Left forelimb (tissue), 1 donor: Measurements from ENCODE around the gene STK17B.

Source experiments
- DNase-seq: peaks from one replicate; pipeline ENCODE4 v3.0.0-alpha.2; 2018; ENCODE audit warnings: low spot score

The STK17B gene

GRCh38 chr2:196183528-196184231 is 12.3 kb upstream of the STK17B start:
- no peak for DNase-seq

GRCh38 chr2:196183172-196183473 is 11.7 kb upstream of the STK17B start:
- no peak for DNase-seq

GRCh38 chr2:196182439-196183171 is 11.2 kb upstream of the STK17B start:
- no peak for DNase-seq

GRCh38 chr2:196181484-196181883 is 10.1 kb upstream of the STK17B start:
- DNase-seq: no peak

- no peak for DNase-seq
Observed at GRCh38 chr2:196177124-196177523, 5.7 kb upstream of the STK17B start.

- DNase-seq: no peak
Observed at GRCh38 chr2:196176142-196176738, 4.9 kb upstream of the STK17B start.

- no peak for DNase-seq
Observed at GRCh38 chr2:196174404-196174803, 3.0 kb upstream of the STK17B start.

GRCh38 chr2:196173505-196173904 is 2.1 kb upstream of the STK17B start:
- DNase-seq: no peak

- DNase-seq: no peak
Observed at GRCh38 chr2:196172951-196173350, 1.6 kb upstream of the STK17B start.

GRCh38 chr2:196171946-196172345 is 568 bp upstream of the STK17B start:
- DNase-seq: no peak

- no peak for DNase-seq
Observed at GRCh38 chr2:196170606-196171247, 651 bp downstream of the STK17B start.

- no peak for DNase-seq
Observed at GRCh38 chr2:196170213-196170605, 1.2 kb downstream of the STK17B start.

GRCh38 chr2:196169516-196169915 is 1.9 kb downstream of the STK17B start:
- DNase-seq: no peak

GRCh38 chr2:196168181-196168580 is 3.2 kb downstream of the STK17B start:
- no peak for DNase-seq

GRCh38 chr2:196167666-196168065 is 3.7 kb downstream of the STK17B start:
- DNase-seq: no peak

GRCh38 chr2:196166876-196167275 is 4.5 kb downstream of the STK17B start:
- DNase-seq: no peak

- DNase-seq: no peak
Observed at GRCh38 chr2:196165016-196165415, 6.4 kb downstream of the STK17B start.

GRCh38 chr2:196163285-196163684 is 8.1 kb downstream of the STK17B start:
- DNase-seq: no peak

GRCh38 chr2:196162586-196163175 is 8.7 kb downstream of the STK17B start:
- no peak for DNase-seq

GRCh38 chr2:196160946-196161345 is 10.4 kb downstream of the STK17B start:
- no peak for DNase-seq

- DNase-seq: no peak
Observed at GRCh38 chr2:196160101-196160500, 11.3 kb downstream of the STK17B start.

- DNase-seq: no peak
Observed at GRCh38 chr2:196159221-196159892, 12.0 kb downstream of the STK17B start.
